GM12878 (cell line): ENCODE results near the gene RHBDD1. TPM values are rescaled to one million over a fixed set of nuclear protein-coding genes. Genes with fewer than 3 reads are reported as not detected.

Experiments
- ATAC-seq: fragments of 200-7000 bp; cut with Tn5 transposase; 3 replicates; pipeline ENCODE4 v1.9.1; 2020; ENCODE audit warnings: mild to moderate bottlenecking, moderate library complexity
- BruUV-seq: library from RNA; stranded (reverse); fragments of 400-500 nt; replicated peaks from 2 replicates; lab custom pipeline; 2021; lab: Mats Ljungman, UMichigan
- CTCF ChIA-PET: fragments of 300-600 bp; sonication (Branson Sonifier 250); formaldehyde crosslinking; extraction: SDS; loops from one replicate; lab custom pipeline; 2021; ENCODE audit warnings: inconsistent platforms; lab: Yijun Ruan, JAX
- POLR2A ChIA-PET: fragments of 350-600 bp; formaldehyde crosslinking; extraction: SDS; loops from one replicate; lab custom pipeline; 2021; ENCODE audit warnings: inconsistent platforms; lab: Charles Lee
- RAD21 ChIA-PET: fragments of 300-600 bp; sonication (Branson Sonifier 250); formaldehyde crosslinking; loops from one replicate; lab custom pipeline; 2023; ENCODE audit warnings: antibody characterized with exemption; ENCODE audit not compliant: unreplicated experiment; lab: Charles Lee
- SMC1A ChIA-PET: fragments of 300-600 bp; sonication (Branson Sonifier 250); formaldehyde crosslinking; loops from one replicate; lab custom pipeline; 2023; ENCODE audit not compliant: unreplicated experiment, uncharacterized antibody; lab: Charles Lee
- DNase-seq: peaks from one replicate; pipeline ENCODE4 v3.0.0-alpha.2; 2011; ENCODE audit warnings: low read depth, low spot score
- FAIRE-seq: peaks from 3 replicates; lab custom pipeline; 2011; peaks lifted over from hg19 to GRCh38; lab: Jason Lieb, UNC
- H2AFZ ChIP-seq: 2 replicates; pipeline ENCODE4 v1.6.0; 2011; ENCODE audit warnings: low read depth, low read length, control low read depth; ENCODE audit not compliant: control insufficient read depth
- H3K27ac ChIP-seq: 2 replicates; pipeline ENCODE4 v1.5.1; 2011; ENCODE audit warnings: control low read depth; ENCODE audit not compliant: control insufficient read depth, insufficient read depth
- H3K27me3 ChIP-seq, 2 experiments: replicated peaks in 1 of 2; 2 replicates each; pipeline versions ENCODE4 v1.6.0 to v1.6.1; 2011; ENCODE audit warnings: low read length in 1 of 2; ENCODE audit not compliant: control insufficient read depth in 2 of 2, insufficient read depth in 2 of 2
- H3K36me3 ChIP-seq, 2 experiments: 2 replicates each; pipeline ENCODE4 v1.5.1; 2011; ENCODE audit warnings: low read length in 1 of 2; ENCODE audit not compliant: control insufficient read depth in 2 of 2, insufficient read depth in 2 of 2
- H3K4me1 ChIP-seq: 2 replicates; pipeline ENCODE4 v1.6.1; 2011; ENCODE audit warnings: mild to moderate bottlenecking, low read length, moderate library complexity, mixed read lengths; ENCODE audit not compliant: control insufficient read depth, insufficient read depth
- H3K4me2 ChIP-seq: 2 replicates; pipeline ENCODE4 v1.6.0; 2011; ENCODE audit warnings: control low read depth; ENCODE audit not compliant: control insufficient read depth, insufficient read depth
- H3K4me3 ChIP-seq: fragments of 200-600 bp; sonication (generic); 2 replicates; pipeline ENCODE4 v1.5.1; 2016
- H3K79me2 ChIP-seq: 2 replicates; pipeline ENCODE4 v1.6.0; 2011; ENCODE audit warnings: low read length; ENCODE audit not compliant: control insufficient read depth, insufficient read depth
- H3K9ac ChIP-seq: 2 replicates; pipeline ENCODE4 v1.8.0; 2011; ENCODE audit warnings: low read length, control low read depth, mixed read lengths; ENCODE audit not compliant: control insufficient read depth, insufficient read depth
- H3K9me3 ChIP-seq: replicated peaks from 3 replicates; pipeline ENCODE4 v1.5.1; 2011; ENCODE audit warnings: mild to moderate bottlenecking, low read length; ENCODE audit not compliant: control insufficient read depth, insufficient read depth
- H4K20me1 ChIP-seq: 2 replicates; pipeline ENCODE4 v1.6.0; 2011; ENCODE audit not compliant: control insufficient read depth, insufficient read depth
- CHD2 ChIP-seq: IDR thresholded peaks from 2 replicates; pipeline ENCODE4 v1.6.1; 2011; ENCODE audit warnings: low read depth, low read length, improper control_type of control experiment, borderline replicate concordance
- CREM ChIP-seq: IDR thresholded peaks from 2 replicates; pipeline ENCODE4 v1.6.1; 2014; ENCODE audit warnings: antibody characterized with exemption, low read depth
- IKZF1 ChIP-seq: fragments of 450-650 bp; conservative IDR thresholded peaks from 2 replicates; pipeline ENCODE4 v1.6.1; 2017; ENCODE audit warnings: antibody characterized with exemption, mild to moderate bottlenecking
- IKZF2 ChIP-seq, 2 experiments: fragments of 450-650 bp; IDR thresholded peaks; 2 replicates each; pipeline ENCODE4 v1.6.1; 2017; ENCODE audit warnings: mild to moderate bottlenecking in 2 of 2, moderate library complexity in 2 of 2
- MEF2A ChIP-seq: IDR thresholded peaks from 2 replicates; pipeline ENCODE4 v1.6.1; 2011; ENCODE audit warnings: low read depth, mild to moderate bottlenecking, low read length, moderate library complexity; ENCODE audit not compliant: insufficient read depth
- POLR2AphosphoS5 ChIP-seq: IDR thresholded peaks from 2 replicates; pipeline ENCODE4 v1.6.1; 2011; ENCODE audit warnings: mild to moderate bottlenecking, low read length, inconsistent platforms
- RBBP5 ChIP-seq: fragments of 200-600 bp; sonication (generic); conservative IDR thresholded peaks from 2 replicates; pipeline ENCODE4 v1.6.1; 2016
- SPI1 ChIP-seq: IDR thresholded peaks from 2 replicates; pipeline ENCODE4 v1.6.1; 2011; ENCODE audit warnings: low read depth, mild to moderate bottlenecking, low read length, moderate library complexity, borderline replicate concordance; ENCODE audit not compliant: insufficient read depth
- ZBTB11 ChIP-seq: fragments of 450-650 bp; formaldehyde crosslinking; IDR thresholded peaks from 2 replicates; pipeline ENCODE4 v1.5.0; 2022; ENCODE audit warnings: mild to moderate bottlenecking, missing genetic modification characterization
- ZNF384 ChIP-seq: IDR thresholded peaks from 2 replicates; pipeline ENCODE4 v1.6.1; 2012; ENCODE audit warnings: low read depth, mild to moderate bottlenecking, low read length, improper control_type of control experiment, borderline replicate concordance
- WGBS: methylation state at CpG from one replicate; pipeline ENCODE4 v1.1.6; 2016; ENCODE audit warnings: low lambda C conversion rate; ENCODE audit not compliant: insufficient replicate concordance, insufficient coverage; ENCODE audit errors: missing lambda C conversion rate; 5-methylcytosine and 5-hydroxymethylcytosine counted together
- in situ Hi-C: fragments of 300-500 bp; cut with MboI; formaldehyde crosslinking; loops from 9 replicates; pipeline ENCODE4 v1.14.3; 2018; ENCODE audit warnings: mixed read lengths
- intact Hi-C: fragments of 100-400 bp; cut with micrococcal nuclease; formaldehyde crosslinking; loops from one replicate; pipeline ENCODE4 v1.14.2; 2022; ENCODE audit not compliant: unreplicated experiment
- polyA plus RNA-seq, 11 experiments: library from polyadenylated mRNA; depleted of rRNA in 4 of 11; unstranded in 6 of 11; stranded (reverse) in 5 of 11; fragments of >200 nt; fragmentation: Nextera tagmentation in 4 of 11; fragmentation: Illumina TruSeq in 1 of 11; extraction: Ambion mirVana in 4 of 11; extraction: Trizol in 1 of 11; gene quantifications; 1 replicate in 1 of 11; 2 replicates in 10 of 11; pipeline versions ENCODE4 v1.2.1 to v1.2.3, GENCODE V29; 2011 to 2016; ENCODE audit warnings: inconsistent platforms in 2 of 11, missing spikeins in 2 of 11, low read depth in 1 of 11
- total RNA-seq, 4 experiments: library from RNA; depleted of rRNA in 3 of 4; stranded (reverse); fragments of >200 nt in 3 of 4; fragmentation: Illumina TruSeq in 1 of 4; extraction: Trizol in 1 of 4; gene quantifications; 2 replicates each; pipeline versions ENCODE4 v1.2.1 to v1.2.3, GENCODE V29; 2013 to 2021

The RHBDD1 gene
- total and polyA plus RNA-seq, 10 of the 15 experiments (the other 5 are each of a cell fraction or from before 2014, with no cell fraction given), result 7.1 to 36.4 (median 14.7) TPM

- TF ChIP-seq RBBP5, result no peak
Observed at GRCh38 chr2:226874749-226875148, 38.9 kb downstream of the RHBDD1 start (continued).

GRCh38 chr2:226875438-226876225 is 39.8 kb downstream of the RHBDD1 start:
- CTCF ChIA-PET, result interaction anchor here (0.7 to 2.1 kb wide), 4 partner anchors 16 to 110 kb away, joined by 3 to 7 read pairs (median 4); partner anchors contain the start of gene IRS1
- Histone ChIP-seq H3K9me3 (peaks cover 4% of the 10 kb centered on the region), H3K4me2 (no peak overlapping the region), H3K9ac (no peak overlapping the region), H3K79me2 (no peaks in the 10 kb centered on the region; the same call in 1 of the 2 replicates), H3K4me3 (no peak overlapping the region), H3K36me3 (peaks cover 0 to 3% of the 10 kb centered on the region in 2 experiments; a peak in 2 of 4 replicates), H3K27ac (peak overlapping the region; percentile 20; the same call in 1 of the 2 replicates), H4K20me1 (no peaks in the 10 kb centered on the region), H3K4me1 (peaks cover 11% of the 10 kb centered on the region), H3K27me3 (no peaks in the 10 kb centered on the region), H2AFZ (no peak overlapping the region)
- in situ Hi-C loops, result no loop called here
- POLR2A ChIA-PET, result interaction anchor here (0.5 kb wide), 1 partner anchor 29 kb away, joined by 3 read pairs; no protein-coding TSS in a partner anchor
- RAD21 ChIA-PET, result no interaction called here
- ATAC-seq, result peak; percentile 51
- no TSS peak for BruUV-seq
- FAIRE-seq, result no peak
- intact Hi-C loops, result no loop called here
- SMC1A ChIA-PET, result interaction anchor here (0.6 to 6.7 kb wide), 4 partner anchors 12 to 1876 kb away, joined by 3 to 30 read pairs (median 4); partner anchors contain the start of gene RHBDD1
- WGBS, result 98% methylated on average over 5 of the region's 5 CpGs
- TF ChIP-seq ZNF384 (no peak), CHD2 (no peak), IKZF2 (IDR thresholded peaks at IDR 0.05) (0 out of 4 replicates have a peak, but pooled peaks of 1 of the 2 experiments have one; percentile 17), MEF2A (no peak), CREM (no peak), SPI1 (peak; percentile 64; the same call in 1 of the 2 replicates), ZBTB11 (CRISPR knock-in tag) (no peak), IKZF1 (no peak), POLR2AphosphoS5 (no peak)
- no peak for DNase-seq
